AG09319 (cell line): Measurements from ENCODE around the gene PSMD9.
A peak's percentile ranks its signal among the peaks of the same experiment; 100 is the strongest.

Experiments used
- DNase-seq: peaks from one replicate; pipeline ENCODE4 v3.0.0-alpha.2; 2010; ENCODE audit warnings: low read depth; ENCODE audit errors: extremely low read depth
- CTCF ChIP-seq: IDR thresholded peaks from 2 replicates; pipeline ENCODE4 v1.5.1; 2011; ENCODE audit warnings: low read depth, mild to moderate bottlenecking, inconsistent platforms, low read length, moderate library complexity

The PSMD9 gene

GRCh38 chr12:121899590-121899989 is 11.0 kb downstream of the PSMD9 start:
- DNase-seq = no peak
- TF ChIP-seq CTCF = no peak

DNA sequence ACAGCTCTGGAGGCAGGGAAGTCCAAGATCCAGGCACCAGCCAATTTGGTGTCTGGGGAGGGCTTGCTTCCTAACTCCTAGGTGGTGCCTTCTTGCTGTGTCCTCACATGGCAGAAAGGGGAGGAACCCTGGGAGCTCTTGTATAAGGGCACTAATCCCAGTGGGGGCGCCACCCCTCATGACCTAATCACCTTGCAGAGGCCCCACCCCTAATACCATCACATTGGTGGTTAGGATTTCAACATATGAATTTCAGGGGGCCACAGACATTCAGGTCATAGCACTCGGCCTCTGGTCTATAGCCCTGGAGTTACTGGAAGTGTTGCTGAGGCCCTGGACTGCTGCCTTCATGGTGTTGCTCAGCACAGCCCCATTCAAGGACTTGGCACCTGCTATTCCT is 14.6 kb downstream of the PSMD9 start:
- no peak for TF ChIP-seq CTCF
- DNase-seq = no peak

DNA sequence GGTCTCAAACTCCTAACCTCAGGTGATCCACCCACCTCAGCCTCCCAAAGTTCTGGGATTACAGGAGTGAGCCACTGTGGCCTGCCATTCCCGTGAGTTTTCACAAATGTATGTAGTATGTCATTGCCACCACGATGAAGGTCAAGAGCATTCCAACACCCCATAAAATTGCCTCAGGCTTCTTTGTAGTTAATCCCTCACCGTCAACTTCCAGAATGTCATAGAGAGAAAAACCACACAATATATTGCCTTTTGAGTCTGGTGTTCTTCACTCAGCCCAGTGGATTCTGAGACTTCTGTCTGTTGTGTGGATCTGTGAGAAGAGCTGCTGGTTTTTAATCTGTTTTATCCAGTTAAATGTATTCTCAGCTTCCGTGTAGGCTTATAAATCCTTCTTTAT is 17.2 kb downstream of the PSMD9 start:
- no peak for DNase-seq
- no peak for TF ChIP-seq CTCF

GRCh38 chr12:121908702-121909101 is 20.1 kb downstream of the PSMD9 start:
- no peak for DNase-seq
- TF ChIP-seq CTCF = no peak

GRCh38 chr12:121911824-121912585 is 23.4 kb downstream of the PSMD9 start:
- DNase-seq = no peak

GRCh38 chr12:121915841-121916321 is 27.3 kb downstream of the PSMD9 start:
- no peak for DNase-seq
- TF ChIP-seq CTCF = no peak

More at GRCh38 chr12:121911824-121912585, 23.4 kb downstream of the PSMD9 start:
- TF ChIP-seq CTCF = no peak

- peak; percentile 27 for TF ChIP-seq CTCF
- no peak for DNase-seq
Measured at GRCh38 chr12:121916719-121917118, 28.1 kb downstream of the PSMD9 start.
